HG02763 (cell line): Measurements from ENCODE around the gene UTF1.

Experiments used
- ATAC-seq: cut with Tn5 transposase; IDR thresholded peaks from one replicate; pipeline ENCODE4 v1.9.1; 2021; ENCODE audit warnings: mild to moderate bottlenecking, moderate library complexity; ENCODE audit not compliant: unreplicated experiment

UTF1 gene

GRCh38 chr10:133276435-133277201, 46.6 kb downstream of the UTF1 start, which contains the start of gene ADAM8:
ADAM8 (minus strand) TSS chr10:133276868; CDS start chr10:133276817, 51 bp downstream.
- ATAC-seq = peak; percentile 41

- ATAC-seq = no peak
Observed at GRCh38 chr10:133277277-133277992, 47.4 kb downstream of the UTF1 start.

- no peak for ATAC-seq
Observed at GRCh38 chr10:133277993-133278576, 48.1 kb downstream of the UTF1 start.

GRCh38 chr10:133278577-133279265, 48.7 kb downstream of the UTF1 start:
- ATAC-seq = peak; percentile 32

- no peak for ATAC-seq
Observed at GRCh38 chr10:133279326-133280226, 49.6 kb downstream of the UTF1 start.

GRCh38 chr10:133280391-133281059, 50.5 kb downstream of the UTF1 start:
- ATAC-seq = no peak

GRCh38 chr10:133281084-133281483, 51.1 kb downstream of the UTF1 start:
- no peak for ATAC-seq
